Endothelial cell (in vitro differentiated cells): ENCODE data around the gene POU3F4. TPM values are rescaled to one million over a fixed set of nuclear protein-coding genes. Genes with fewer than 3 reads are reported as not detected.

Experiments used
- DNase-seq: peaks from one replicate; pipeline ENCODE4 v3.0.0; 2021; ENCODE audit warnings: low spot score
- H3K27ac Mint-ChIP-seq: one replicate; pipeline ENCODE4 v1.8.0; 2021; ENCODE audit warnings: mixed read lengths, inconsistent platforms; ENCODE audit not compliant: unreplicated experiment
- H3K27me3 Mint-ChIP-seq: one replicate; pipeline ENCODE4 v1.8.0; 2021; ENCODE audit warnings: mild to moderate bottlenecking, moderate library complexity, mixed read lengths, inconsistent platforms; ENCODE audit not compliant: unreplicated experiment
- H3K36me3 Mint-ChIP-seq: one replicate; pipeline ENCODE4 v1.8.0; 2021; ENCODE audit warnings: mild to moderate bottlenecking, low read depth, mixed read lengths, inconsistent platforms; ENCODE audit not compliant: unreplicated experiment
- H3K4me1 Mint-ChIP-seq: one replicate; pipeline ENCODE4 v1.8.0; 2021; ENCODE audit warnings: mild to moderate bottlenecking, mixed read lengths, inconsistent platforms; ENCODE audit not compliant: unreplicated experiment
- H3K4me3 Mint-ChIP-seq: one replicate; pipeline ENCODE4 v1.8.0; 2021; ENCODE audit warnings: mild to moderate bottlenecking, mixed read lengths, inconsistent platforms; ENCODE audit not compliant: unreplicated experiment
- H3K9me3 Mint-ChIP-seq: one replicate; pipeline ENCODE4 v1.8.0; 2021; ENCODE audit warnings: mixed read lengths, inconsistent platforms; ENCODE audit not compliant: unreplicated experiment
- CTCF ChIP-seq: fragments of 200-600 bp; sonication (generic); IDR thresholded peaks from one replicate; pipeline ENCODE4 v1.5.0; 2021; ENCODE audit warnings: antibody characterized with exemption; ENCODE audit not compliant: unreplicated experiment
- total RNA-seq: library from RNA; stranded (reverse); fragmentation: NEBNext Ultra II Directional; extraction: Animal tissue kit (Norgen Biotek cat#: 25700); gene quantifications from one replicate; pipeline ENCODE4 v1.2.1, GENCODE V29; 2021; ENCODE audit not compliant: unreplicated experiment

POU3F4 gene
- total RNA-seq, 1 donor from 2014 or later = not detected

DNA sequence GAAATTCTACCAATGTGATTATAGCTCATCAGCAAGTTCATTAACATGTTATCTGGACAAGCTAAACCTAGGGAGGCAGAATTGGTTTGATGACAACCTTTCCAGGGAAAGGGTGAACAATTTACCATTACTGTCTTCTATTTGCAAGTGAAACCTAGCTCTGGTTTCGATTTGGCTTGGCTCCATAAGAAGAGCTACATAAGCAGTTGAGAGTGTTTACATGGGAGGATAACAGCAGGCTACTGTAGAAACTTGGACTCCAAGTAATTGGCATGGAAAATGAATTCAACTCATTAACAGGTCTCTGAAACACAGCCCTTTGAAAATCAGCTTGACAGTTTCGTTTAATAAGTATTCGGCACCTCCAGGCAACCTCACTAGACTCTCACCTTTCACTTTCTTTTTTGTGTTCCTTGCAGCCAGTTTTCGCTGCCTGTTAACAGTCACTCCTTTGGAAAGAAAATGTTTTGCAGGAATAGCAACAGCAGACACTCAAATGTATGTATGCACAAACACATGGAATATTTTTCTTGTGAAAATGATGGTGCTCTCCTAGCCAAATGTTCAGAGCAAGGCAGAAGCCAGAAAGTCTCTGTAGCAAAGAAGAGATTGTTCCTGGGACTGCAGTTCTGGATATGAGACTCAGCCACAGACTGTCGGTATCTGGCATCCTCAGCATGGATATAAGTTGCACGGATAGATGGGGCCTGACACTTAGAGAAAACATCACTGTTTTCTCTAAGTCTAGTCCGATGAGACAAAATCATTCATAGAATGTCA lies 27.5 kb downstream of the POU3F4 start:
- no peaks in the 10 kb centered on the region for H3K9me3 Mint-ChIP-seq

More for the DNA sequence above, 27.5 kb downstream of the POU3F4 start:
- DNase-seq = no peak
- H3K27me3 Mint-ChIP-seq = peaks cover 2% of the 10 kb centered on the region
- H3K4me3 Mint-ChIP-seq = no peak overlapping the region
- H3K36me3 Mint-ChIP-seq = no peaks in the 10 kb centered on the region
- no peak for TF ChIP-seq CTCF
- H3K27ac Mint-ChIP-seq = no peak overlapping the region
- peaks cover 8% of the 10 kb centered on the region for H3K4me1 Mint-ChIP-seq
